Spinal cord (tissue), 10 donors: ENCODE results near the gene MCC. TPM values are rescaled to one million over a fixed set of nuclear protein-coding genes. Genes with fewer than 3 reads are reported as not detected.

ENCODE experiments used
- DNase-seq, 6 donors: peaks; one replicate each; pipeline versions ENCODE4 v3.0.0 to v3.0.0-alpha.2; 2013 to 2015; ENCODE audit warnings: low spot score in 6 of 6, low read depth in 4 of 6
- H3K27ac ChIP-seq: one replicate; pipeline ENCODE4 v1.5.1; 2013; ENCODE audit warnings: low read depth, low read length, control low read depth
- H3K27me3 ChIP-seq: one replicate; pipeline ENCODE4 v1.6.1; 2013; ENCODE audit warnings: low read length; ENCODE audit not compliant: control insufficient read depth, insufficient read depth
- H3K36me3 ChIP-seq: one replicate; pipeline ENCODE4 v1.6.1; 2013; ENCODE audit warnings: low read length; ENCODE audit not compliant: control insufficient read depth, insufficient read depth
- H3K4me1 ChIP-seq: one replicate; pipeline ENCODE4 v1.6.1; 2013; ENCODE audit warnings: low read length; ENCODE audit not compliant: control insufficient read depth, insufficient read depth
- H3K4me3 ChIP-seq: one replicate; pipeline ENCODE4 v1.5.1; 2013; ENCODE audit warnings: low read depth, low read length, control low read depth
- H3K9me3 ChIP-seq: one replicate; pipeline ENCODE4 v1.6.1; 2013; ENCODE audit warnings: low read length; ENCODE audit not compliant: control insufficient read depth, insufficient read depth
- WGBS: methylation state at CpG from one replicate; pipeline ENCODE4 v1.1.5; 2013; ENCODE audit warnings: missing lambda C conversion rate; ENCODE audit not compliant: insufficient coverage; 5-methylcytosine and 5-hydroxymethylcytosine counted together
- polyA plus RNA-seq, 2 donors: library from polyadenylated mRNA; unstranded; fragments of 120-200 nt; gene quantifications; one replicate each; pipeline ENCODE4 v1.2.1, GENCODE V29; 2013; ENCODE audit not compliant: insufficient read length in 2 of 2
- total RNA-seq, 2 donors: library from RNA; depleted of rRNA in 1 of 2; stranded (reverse); fragments of 120-200 nt in 1 of 2; fragments of >200 nt in 1 of 2; gene quantifications; one replicate each; pipeline versions ENCODE4 v1.2.3 to v1.2.4, GENCODE V29; 2013 to 2014
- donor health status: healthy.

The MCC gene
- total and polyA plus RNA-seq, 4 donors, result 19.2 to 31.7 (median 26.6) TPM

- Histone ChIP-seq H3K4me3 (no peak overlapping the region), H3K27ac (peak overlapping the region; percentile 58), H3K36me3 (no peaks in the 10 kb centered on the region), H3K4me1 (no peaks in the 10 kb centered on the region), H3K9me3 (peaks cover 3% of the 10 kb centered on the region), H3K27me3 (no peaks in the 10 kb centered on the region)
- WGBS, result 95% methylated on average over 6 of the region's 8 CpGs
- no peak for DNase-seq
Measured at GRCh38 chr5:113151641-113152379, 336.4 kb downstream of the MCC start.

- H3K4me3 ChIP-seq, result no peak overlapping the region
- no peaks in the 10 kb centered on the region for H3K36me3 ChIP-seq
- no peak overlapping the region for H3K27ac ChIP-seq
- no peaks in the 10 kb centered on the region for H3K9me3 ChIP-seq
- 100% methylated on average over 6 of the region's 7 CpGs for WGBS
- H3K4me1 ChIP-seq, result no peaks in the 10 kb centered on the region
- H3K27me3 ChIP-seq, result no peaks in the 10 kb centered on the region
- DNase-seq, result no peak
Measured at GRCh38 chr5:113150821-113151220, 337.4 kb downstream of the MCC start.

- Histone ChIP-seq H3K4me1 (no peaks in the 10 kb centered on the region), H3K4me3 (no peak overlapping the region), H3K9me3 (no peaks in the 10 kb centered on the region), H3K27ac (no peak overlapping the region), H3K36me3 (no peaks in the 10 kb centered on the region), H3K27me3 (no peaks in the 10 kb centered on the region)
- DNase-seq, result no peak
- WGBS, result 67% methylated on average over 1 of the region's 2 CpGs
Measured at GRCh38 chr5:113150221-113150620, 338.0 kb downstream of the MCC start.

GRCh38 chr5:113147537-113147936 lies 340.7 kb downstream of the MCC start:
- no CpG with 5 or more reads among the region's 7 CpGs for WGBS
- H3K9me3 ChIP-seq, result no peaks in the 10 kb centered on the region
- no peak overlapping the region for H3K27ac ChIP-seq
- no peaks in the 10 kb centered on the region for H3K36me3 ChIP-seq
- H3K4me1 ChIP-seq, result no peaks in the 10 kb centered on the region
- H3K4me3 ChIP-seq, result no peak overlapping the region
- no peak for DNase-seq
- H3K27me3 ChIP-seq, result no peaks in the 10 kb centered on the region

GRCh38 chr5:113147101-113147508 lies 341.1 kb downstream of the MCC start:
- H3K4me1 ChIP-seq, result no peaks in the 10 kb centered on the region
- no peaks in the 10 kb centered on the region for H3K27me3 ChIP-seq
- no peaks in the 10 kb centered on the region for H3K36me3 ChIP-seq
- no peak overlapping the region for H3K27ac ChIP-seq
- no peak for DNase-seq
- no peak overlapping the region for H3K4me3 ChIP-seq
- no CpG with 5 or more reads among the region's 4 CpGs for WGBS
- H3K9me3 ChIP-seq, result no peaks in the 10 kb centered on the region

- WGBS, result no CpG with 5 or more reads among the region's 1 CpG
- no peaks in the 10 kb centered on the region for H3K36me3 ChIP-seq
- no peak overlapping the region for H3K27ac ChIP-seq
- no peak for DNase-seq
- H3K27me3 ChIP-seq, result no peaks in the 10 kb centered on the region
- no peak overlapping the region for H3K4me3 ChIP-seq
- no peaks in the 10 kb centered on the region for H3K9me3 ChIP-seq
- H3K4me1 ChIP-seq, result peaks cover 7% of the 10 kb centered on the region
Measured at GRCh38 chr5:113145757-113146387, 342.4 kb downstream of the MCC start.

- H3K27ac ChIP-seq, result no peak overlapping the region
- peaks cover 9% of the 10 kb centered on the region for H3K4me1 ChIP-seq
- no peak overlapping the region for H3K4me3 ChIP-seq
- no peaks in the 10 kb centered on the region for H3K27me3 ChIP-seq
- WGBS, result 90% methylated on average over 1 of the region's 4 CpGs
- no peaks in the 10 kb centered on the region for H3K9me3 ChIP-seq
- H3K36me3 ChIP-seq, result no peaks in the 10 kb centered on the region
- no peak for DNase-seq
Measured at GRCh38 chr5:113142186-113142585, 346.1 kb downstream of the MCC start.

- DNase-seq, result peak in 2 of 6 donors; percentile 40 to 64
- no peak overlapping the region for H3K4me3 ChIP-seq
- H3K9me3 ChIP-seq, result no peaks in the 10 kb centered on the region
- H3K27ac ChIP-seq, result peak overlapping the region; percentile 74
- H3K4me1 ChIP-seq, result peaks cover 9% of the 10 kb centered on the region
- H3K27me3 ChIP-seq, result no peaks in the 10 kb centered on the region
- 71% methylated on average over 7 of the region's 9 CpGs for WGBS
- H3K36me3 ChIP-seq, result no peaks in the 10 kb centered on the region
Measured at GRCh38 chr5:113140837-113141671, 347.2 kb downstream of the MCC start.

GRCh38 chr5:113133211-113133975 lies 354.9 kb downstream of the MCC start:
- WGBS, result no CpG with 5 or more reads among the region's 3 CpGs
- H3K4me3 ChIP-seq, result no peak overlapping the region
- H3K27me3 ChIP-seq, result no peaks in the 10 kb centered on the region
- no peak overlapping the region for H3K27ac ChIP-seq
- no peaks in the 10 kb centered on the region for H3K9me3 ChIP-seq
- no peaks in the 10 kb centered on the region for H3K36me3 ChIP-seq
- DNase-seq, result peak in 1 of 6 donors; percentile 73
- no peaks in the 10 kb centered on the region for H3K4me1 ChIP-seq
